DMS153 treated with DMSO at 0.1 percent for 48 hours (cell line): ENCODE data around the gene FAM216B.

Experiments
- DNase-seq: peaks from one replicate; lab custom pipeline; 2025; ENCODE audit not compliant: unreplicated experiment; lab: John Stamatoyannopoulos, UW

The FAM216B gene

DNA sequence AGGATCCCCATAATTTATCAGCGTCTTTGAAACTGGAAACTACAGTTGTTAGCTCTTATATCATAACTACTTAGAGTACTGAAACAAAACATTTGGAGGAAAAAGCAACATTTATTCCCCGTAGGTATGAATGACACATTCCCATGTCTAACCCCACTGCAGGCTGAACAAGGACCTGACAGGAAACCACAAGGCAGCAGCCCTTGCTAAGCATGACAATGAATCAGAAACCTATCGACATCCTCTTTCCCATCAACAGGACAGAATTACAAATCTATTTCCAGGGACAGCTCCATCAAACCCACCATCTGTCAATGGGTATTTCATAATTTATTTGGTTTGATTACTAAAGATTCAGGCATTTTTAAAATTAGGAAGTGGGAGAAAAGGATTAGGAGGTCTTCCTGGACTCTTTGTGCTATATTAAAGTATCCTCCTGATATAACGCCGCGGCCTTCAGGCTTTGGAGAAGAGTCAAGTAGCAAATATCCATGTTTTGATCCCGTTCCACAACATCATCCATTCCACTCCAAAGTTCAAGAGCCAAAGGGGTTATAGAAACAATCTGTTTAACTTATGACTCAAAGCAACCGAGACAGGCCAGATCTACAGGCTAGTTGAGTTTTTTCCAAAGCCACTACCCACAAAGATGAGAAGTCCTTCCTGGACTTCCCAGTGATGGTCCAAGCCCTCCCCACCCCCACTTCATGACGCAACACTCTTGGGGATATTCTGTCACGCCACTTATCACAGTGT is 51.1 kb downstream of the FAM216B start:
- DNase-seq: no peak

DNA sequence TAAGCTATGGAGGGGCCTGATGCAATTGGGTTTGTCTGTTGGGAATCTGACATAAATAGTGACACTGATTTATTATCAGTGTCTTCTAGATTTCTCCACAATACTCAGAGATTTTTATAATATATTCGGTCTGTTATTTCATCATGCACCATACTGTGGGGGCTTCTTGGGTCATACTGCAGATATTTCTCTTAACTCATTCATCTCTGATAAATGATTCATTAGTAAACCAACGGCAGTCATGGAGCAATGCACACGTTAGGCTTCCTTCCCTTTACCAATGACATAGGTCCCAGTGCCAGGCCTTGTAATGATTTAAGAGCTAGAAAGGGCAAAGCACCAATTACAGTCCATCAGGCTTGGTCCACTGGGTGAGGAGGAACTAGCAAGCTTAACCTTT is 53.6 kb downstream of the FAM216B start:
- no peak for DNase-seq

DNA sequence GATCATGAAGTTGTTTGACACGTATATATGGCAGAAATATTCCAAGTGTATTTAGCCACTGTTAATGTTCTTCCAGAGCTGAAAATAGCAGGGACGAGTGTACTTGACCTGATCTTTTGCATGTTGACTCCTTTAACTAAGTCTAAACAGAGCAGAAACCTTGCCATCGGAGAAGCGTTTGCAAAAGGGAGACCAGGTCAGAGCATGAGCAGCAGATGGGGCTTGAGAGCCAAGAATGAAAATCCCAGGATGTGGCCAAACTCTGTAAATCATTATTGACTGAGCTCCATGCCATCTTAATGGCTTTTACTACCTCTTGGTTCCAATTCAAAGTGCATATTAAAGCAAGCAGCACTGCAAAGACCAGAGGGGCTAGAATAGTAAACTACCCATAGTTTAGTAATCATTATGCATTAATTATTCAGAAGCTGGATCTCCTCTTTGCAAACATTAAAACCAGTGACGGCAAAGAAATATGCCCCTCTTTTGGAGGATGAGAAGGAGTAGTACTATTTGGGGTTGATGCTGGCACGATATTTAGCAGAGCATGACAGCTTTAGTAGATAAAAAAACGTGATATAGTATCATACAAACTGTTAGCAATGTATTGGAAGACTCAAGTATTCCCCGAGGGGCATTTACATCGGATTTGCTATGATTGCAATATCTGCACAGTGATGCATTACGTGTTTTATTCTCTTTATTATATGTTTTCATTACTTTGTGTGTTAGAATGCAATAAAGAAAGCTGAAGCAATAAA is 55.7 kb downstream of the FAM216B start:
- no peak for DNase-seq
